ENCODE data around the gene PDE6B.

Gene PDE6B

GRCh38 chr4:707929-708630 is 82.7 kb downstream of the PDE6B start:
- TF ChIP-seq GATA3 (IDR thresholded peaks at IDR 0.05; ENCODE audit: low read depth, low read length) (no peak), GATA2 (IDR thresholded peaks at IDR 0.05; ENCODE audit: low read depth, low read length) (no peak)

DNA sequence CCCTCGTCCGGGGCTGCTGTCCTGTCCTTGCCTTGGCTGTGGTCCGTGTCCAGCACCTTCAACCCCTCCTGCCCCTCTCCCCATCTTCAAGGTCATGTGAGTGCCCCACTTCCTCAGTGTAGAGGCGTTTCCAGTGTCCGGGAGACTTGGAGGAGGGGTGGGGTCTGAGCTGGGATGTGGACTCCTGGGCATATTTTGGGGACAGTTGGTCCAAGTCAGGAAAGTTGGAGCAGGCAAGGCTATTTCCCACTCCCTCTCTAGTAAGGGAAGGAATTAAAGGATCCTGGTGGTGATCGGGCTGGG is 83.2 kb downstream of the PDE6B start:
- no peak for TF ChIP-seq GATA2 (IDR thresholded peaks at IDR 0.05; ENCODE audit: low read depth, low read length)
- no peak for TF ChIP-seq GATA3 (IDR thresholded peaks at IDR 0.05; ENCODE audit: low read depth, low read length)

GRCh38 chr4:709348-709747 is 84.0 kb downstream of the PDE6B start:
- TF ChIP-seq GATA2 (IDR thresholded peaks at IDR 0.05; ENCODE audit: low read depth, low read length) (no peak), GATA3 (IDR thresholded peaks at IDR 0.05; ENCODE audit: low read depth, low read length) (no peak)

GRCh38 chr4:710116-710515 is 84.7 kb downstream of the PDE6B start:
- TF ChIP-seq GATA2 (IDR thresholded peaks at IDR 0.05; ENCODE audit: low read depth, low read length) (no peak), GATA3 (IDR thresholded peaks at IDR 0.05; ENCODE audit: low read depth, low read length) (no peak)

- TF ChIP-seq GATA3 (IDR thresholded peaks at IDR 0.05; ENCODE audit: low read depth, low read length) (no peak), GATA2 (IDR thresholded peaks at IDR 0.05; ENCODE audit: low read depth, low read length) (no peak)
Measured at GRCh38 chr4:710916-711315, 85.5 kb downstream of the PDE6B start.

- TF ChIP-seq GATA2 (IDR thresholded peaks at IDR 0.05; ENCODE audit: low read depth, low read length), result no peak
- TF ChIP-seq GATA3 (IDR thresholded peaks at IDR 0.05; ENCODE audit: low read depth, low read length), result no peak
Measured at GRCh38 chr4:712093-712492, 86.7 kb downstream of the PDE6B start.

GRCh38 chr4:712916-713632 is 87.7 kb downstream of the PDE6B start:
- TF ChIP-seq GATA3 (IDR thresholded peaks at IDR 0.05; ENCODE audit: low read depth, low read length) (no peak), GATA2 (IDR thresholded peaks at IDR 0.05; ENCODE audit: low read depth, low read length) (no peak)

DNA sequence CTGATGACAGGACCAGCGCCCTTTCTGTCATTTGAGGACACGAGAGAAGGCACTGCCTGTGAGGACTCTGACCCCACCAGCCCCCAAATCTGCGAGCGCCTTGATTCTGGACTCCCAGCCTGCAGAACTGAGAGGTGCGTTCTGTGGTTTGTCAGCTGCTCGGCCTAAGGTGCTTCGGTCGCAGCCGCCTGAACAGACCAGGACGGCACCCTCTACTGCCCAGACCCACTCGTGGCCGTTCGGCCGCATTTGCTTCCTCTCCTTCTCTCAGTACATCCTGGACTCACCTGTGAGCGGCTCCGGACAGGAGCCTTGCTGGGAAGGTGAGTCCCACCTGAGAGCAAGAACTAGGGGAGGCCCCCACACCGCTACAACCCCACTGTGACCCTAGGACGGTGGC is 88.7 kb downstream of the PDE6B start:
- TF ChIP-seq GATA2 (IDR thresholded peaks at IDR 0.05; ENCODE audit: low read depth, low read length) (no peak), GATA3 (IDR thresholded peaks at IDR 0.05; ENCODE audit: low read depth, low read length) (no peak)

- TF ChIP-seq GATA2 (IDR thresholded peaks at IDR 0.05; ENCODE audit: low read depth, low read length), result no peak
- no peak for TF ChIP-seq GATA3 (IDR thresholded peaks at IDR 0.05; ENCODE audit: low read depth, low read length)
Measured at GRCh38 chr4:717601-718320, 92.4 kb downstream of the PDE6B start.

GRCh38 chr4:718460-718859 is 93.1 kb downstream of the PDE6B start:
- TF ChIP-seq GATA2 (IDR thresholded peaks at IDR 0.05; ENCODE audit: low read depth, low read length), result no peak
- no peak for TF ChIP-seq GATA3 (IDR thresholded peaks at IDR 0.05; ENCODE audit: low read depth, low read length)

All from SH-SY5Y (cell line).